GM12878 (cell line): Measurements from ENCODE around the gene SGSM2. TPM values are rescaled to one million over a fixed set of nuclear protein-coding genes. Genes with fewer than 3 reads are reported as not detected.

Source experiments
- ATAC-seq: fragments of 200-7000 bp; cut with Tn5 transposase; 3 replicates; pipeline ENCODE4 v1.9.1; 2020; ENCODE audit warnings: mild to moderate bottlenecking, moderate library complexity
- BruUV-seq: library from RNA; stranded (reverse); fragments of 400-500 nt; replicated peaks from 2 replicates; lab custom pipeline; 2021; lab: Mats Ljungman, UMichigan
- CTCF ChIA-PET: fragments of 300-600 bp; sonication (Branson Sonifier 250); formaldehyde crosslinking; extraction: SDS; loops from one replicate; lab custom pipeline; 2021; ENCODE audit warnings: inconsistent platforms; lab: Yijun Ruan, JAX
- POLR2A ChIA-PET: fragments of 350-600 bp; formaldehyde crosslinking; extraction: SDS; loops from one replicate; lab custom pipeline; 2021; ENCODE audit warnings: inconsistent platforms; lab: Charles Lee
- RAD21 ChIA-PET: fragments of 300-600 bp; sonication (Branson Sonifier 250); formaldehyde crosslinking; loops from one replicate; lab custom pipeline; 2023; ENCODE audit warnings: antibody characterized with exemption; ENCODE audit not compliant: unreplicated experiment; lab: Charles Lee
- SMC1A ChIA-PET: fragments of 300-600 bp; sonication (Branson Sonifier 250); formaldehyde crosslinking; loops from one replicate; lab custom pipeline; 2023; ENCODE audit not compliant: unreplicated experiment, uncharacterized antibody; lab: Charles Lee
- DNase-seq: peaks from one replicate; pipeline ENCODE4 v3.0.0-alpha.2; 2011; ENCODE audit warnings: low read depth, low spot score
- FAIRE-seq: peaks from 3 replicates; lab custom pipeline; 2011; peaks lifted over from hg19 to GRCh38; lab: Jason Lieb, UNC
- H2AFZ ChIP-seq: 2 replicates; pipeline ENCODE4 v1.6.0; 2011; ENCODE audit warnings: low read depth, low read length, control low read depth; ENCODE audit not compliant: control insufficient read depth
- H3K27ac ChIP-seq: 2 replicates; pipeline ENCODE4 v1.5.1; 2011; ENCODE audit warnings: control low read depth; ENCODE audit not compliant: control insufficient read depth, insufficient read depth
- H3K27me3 ChIP-seq, 2 experiments: replicated peaks in 1 of 2; 2 replicates each; pipeline versions ENCODE4 v1.6.0 to v1.6.1; 2011; ENCODE audit warnings: low read length in 1 of 2; ENCODE audit not compliant: control insufficient read depth in 2 of 2, insufficient read depth in 2 of 2
- H3K36me3 ChIP-seq, 2 experiments: 2 replicates each; pipeline ENCODE4 v1.5.1; 2011; ENCODE audit warnings: low read length in 1 of 2; ENCODE audit not compliant: control insufficient read depth in 2 of 2, insufficient read depth in 2 of 2
- H3K4me1 ChIP-seq: 2 replicates; pipeline ENCODE4 v1.6.1; 2011; ENCODE audit warnings: mild to moderate bottlenecking, low read length, moderate library complexity, mixed read lengths; ENCODE audit not compliant: control insufficient read depth, insufficient read depth
- H3K4me2 ChIP-seq: 2 replicates; pipeline ENCODE4 v1.6.0; 2011; ENCODE audit warnings: control low read depth; ENCODE audit not compliant: control insufficient read depth, insufficient read depth
- H3K4me3 ChIP-seq: fragments of 200-600 bp; sonication (generic); 2 replicates; pipeline ENCODE4 v1.5.1; 2016
- H3K79me2 ChIP-seq: 2 replicates; pipeline ENCODE4 v1.6.0; 2011; ENCODE audit warnings: low read length; ENCODE audit not compliant: control insufficient read depth, insufficient read depth
- H3K9ac ChIP-seq: 2 replicates; pipeline ENCODE4 v1.8.0; 2011; ENCODE audit warnings: low read length, control low read depth, mixed read lengths; ENCODE audit not compliant: control insufficient read depth, insufficient read depth
- H3K9me3 ChIP-seq: replicated peaks from 3 replicates; pipeline ENCODE4 v1.5.1; 2011; ENCODE audit warnings: mild to moderate bottlenecking, low read length; ENCODE audit not compliant: control insufficient read depth, insufficient read depth
- H4K20me1 ChIP-seq: 2 replicates; pipeline ENCODE4 v1.6.0; 2011; ENCODE audit not compliant: control insufficient read depth, insufficient read depth
- BACH1 ChIP-seq: fragments of 450-650 bp; IDR thresholded peaks from 2 replicates; pipeline ENCODE4 v1.6.1; 2017; ENCODE audit warnings: mild to moderate bottlenecking, borderline replicate concordance
- CHD4 ChIP-seq: fragments of 200-600 bp; sonication (generic); IDR thresholded peaks from 2 replicates; pipeline ENCODE4 v1.6.1; 2016; ENCODE audit warnings: mild to moderate bottlenecking
- E2F4 ChIP-seq: IDR thresholded peaks from 2 replicates; pipeline ENCODE4 v1.6.1; 2012; ENCODE audit warnings: low read depth, low read length, improper control_type of control experiment
- FOS ChIP-seq: IDR thresholded peaks from 3 replicates; pipeline ENCODE4 v1.6.1; 2011; ENCODE audit warnings: borderline replicate concordance; ENCODE audit not compliant: insufficient read length; ENCODE audit errors: extremely low read depth
- LARP7 ChIP-seq: fragments of 450-650 bp; IDR thresholded peaks from 2 replicates; pipeline ENCODE4 v1.6.1; 2017; ENCODE audit warnings: mild to moderate bottlenecking
- MXI1 ChIP-seq: fragments of 150-350 bp; IDR thresholded peaks from 2 replicates; pipeline ENCODE4 v1.6.1; 2011; ENCODE audit warnings: low read depth, mild to moderate bottlenecking, inconsistent platforms, low read length, improper control_type of control experiment
- NFYB ChIP-seq: IDR thresholded peaks from 2 replicates; pipeline ENCODE4 v1.6.1; 2011; ENCODE audit warnings: low read depth, mild to moderate bottlenecking, low read length, improper control_type of control experiment, moderate library complexity; ENCODE audit not compliant: insufficient read depth
- NR2C2 ChIP-seq: IDR thresholded peaks from 2 replicates; pipeline ENCODE4 v1.6.1; 2011; ENCODE audit warnings: borderline replicate concordance, low read depth; ENCODE audit not compliant: control insufficient read depth, insufficient read length
- PKNOX1 ChIP-seq: fragments of 450-650 bp; IDR thresholded peaks from 2 replicates; pipeline ENCODE4 v1.6.1; 2016; ENCODE audit warnings: mild to moderate bottlenecking
- SP1 ChIP-seq: IDR thresholded peaks from one replicate; pipeline ENCODE4 v1.6.1; 2011; ENCODE audit warnings: low read depth, low read length
- TCF7 ChIP-seq: IDR thresholded peaks from 2 replicates; pipeline ENCODE4 v1.6.1; 2014; ENCODE audit warnings: antibody characterized with exemption, borderline replicate concordance
- ZSCAN29 ChIP-seq: fragments of 450-650 bp; IDR thresholded peaks from 2 replicates; pipeline ENCODE4 v1.6.1; 2017; ENCODE audit warnings: mild to moderate bottlenecking, moderate library complexity
- ZZZ3 ChIP-seq: IDR thresholded peaks from 2 replicates; pipeline ENCODE4 v1.6.1; 2011; ENCODE audit warnings: low read depth; ENCODE audit not compliant: control insufficient read depth, insufficient read length
- WGBS: methylation state at CpG from one replicate; pipeline ENCODE4 v1.1.6; 2016; ENCODE audit warnings: low lambda C conversion rate; ENCODE audit not compliant: insufficient replicate concordance, insufficient coverage; ENCODE audit errors: missing lambda C conversion rate; 5-methylcytosine and 5-hydroxymethylcytosine counted together
- in situ Hi-C: fragments of 300-500 bp; cut with MboI; formaldehyde crosslinking; loops from 9 replicates; pipeline ENCODE4 v1.14.3; 2018; ENCODE audit warnings: mixed read lengths
- intact Hi-C: fragments of 100-400 bp; cut with micrococcal nuclease; formaldehyde crosslinking; loops from one replicate; pipeline ENCODE4 v1.14.2; 2022; ENCODE audit not compliant: unreplicated experiment
- polyA plus RNA-seq, 11 experiments: library from polyadenylated mRNA; depleted of rRNA in 4 of 11; unstranded in 6 of 11; stranded (reverse) in 5 of 11; fragments of >200 nt; fragmentation: Nextera tagmentation in 4 of 11; fragmentation: Illumina TruSeq in 1 of 11; extraction: Ambion mirVana in 4 of 11; extraction: Trizol in 1 of 11; gene quantifications; 1 replicate in 1 of 11; 2 replicates in 10 of 11; pipeline versions ENCODE4 v1.2.1 to v1.2.3, GENCODE V29; 2011 to 2016; ENCODE audit warnings: inconsistent platforms in 2 of 11, missing spikeins in 2 of 11, low read depth in 1 of 11
- total RNA-seq, 4 experiments: library from RNA; depleted of rRNA in 3 of 4; stranded (reverse); fragments of >200 nt in 3 of 4; fragmentation: Illumina TruSeq in 1 of 4; extraction: Trizol in 1 of 4; gene quantifications; 2 replicates each; pipeline versions ENCODE4 v1.2.1 to v1.2.3, GENCODE V29; 2013 to 2021

Gene SGSM2
- total and polyA plus RNA-seq, 10 of the 15 experiments (the other 5 are each of a cell fraction or from before 2014, with no cell fraction given) = 0.50 to 50.9 (median 18.5) TPM

- no peak for TF ChIP-seq FOS
- TF ChIP-seq SP1 = no peak
- no peak for TF ChIP-seq TCF7
- no peak for TF ChIP-seq CHD4
- TF ChIP-seq, all 136 proteins: peak for 0
Observed at GRCh38 chr17:2366747-2367494, 29.6 kb downstream of the SGSM2 start (continued).

GRCh38 chr17:2368359-2368758 lies 31.1 kb downstream of the SGSM2 start:
- H3K4me1 ChIP-seq = no peaks in the 10 kb centered on the region
- DNase-seq (no peak), ATAC-seq (no peak), FAIRE-seq (no peak)
- no peaks in the 10 kb centered on the region for H3K27me3 ChIP-seq
- H3K9me3 ChIP-seq = no peaks in the 10 kb centered on the region
- H3K27ac ChIP-seq = no peak overlapping the region
- H4K20me1 ChIP-seq = no peaks in the 10 kb centered on the region
- no TSS peak for BruUV-seq
- ChIA-PET CTCF (interaction anchor here (1.0 kb wide), 1 partner anchor 48 kb away, joined by 5 read pairs; no protein-coding TSS in a partner anchor), SMC1A (no interaction called here), POLR2A (interaction anchor here (0.6 kb wide), 1 partner anchor 522 kb away, joined by 6 read pairs; no protein-coding TSS in a partner anchor), RAD21 (interaction anchor here (1.1 kb wide), 1 partner anchor 48 kb away, joined by 3 read pairs; no protein-coding TSS in a partner anchor)
- no peaks in the 10 kb centered on the region; a peak in 1 of 4 replicates for H3K36me3 ChIP-seq
- in situ Hi-C loops (no loop called here), intact Hi-C loops (no loop called here)
- H3K4me2 ChIP-seq = no peak overlapping the region
- H3K4me3 ChIP-seq = no peak overlapping the region
- TF ChIP-seq ZSCAN29 (no peak), BACH1 (no peak), MXI1 (no peak), PKNOX1 (no peak), NFYB (no peak), E2F4 (no peak), NR2C2 (no peak), LARP7 (no peak), ZZZ3 (no peak)
- H2AFZ ChIP-seq = no peak overlapping the region
- no peaks in the 10 kb centered on the region for H3K79me2 ChIP-seq
- H3K9ac ChIP-seq = no peak overlapping the region
- WGBS = 81% methylated on average over 4 of the region's 8 CpGs
